ENCODE data around the gene RPS27.
A peak's percentile ranks its signal among the peaks of the same experiment; 100 is the strongest.
"Not testable (repeated sequence)": the region's sequence is repeated elsewhere in the genome, so short reads cannot be mapped to it uniquely, and the experiment has no call there.

RPS27 gene

DNA sequence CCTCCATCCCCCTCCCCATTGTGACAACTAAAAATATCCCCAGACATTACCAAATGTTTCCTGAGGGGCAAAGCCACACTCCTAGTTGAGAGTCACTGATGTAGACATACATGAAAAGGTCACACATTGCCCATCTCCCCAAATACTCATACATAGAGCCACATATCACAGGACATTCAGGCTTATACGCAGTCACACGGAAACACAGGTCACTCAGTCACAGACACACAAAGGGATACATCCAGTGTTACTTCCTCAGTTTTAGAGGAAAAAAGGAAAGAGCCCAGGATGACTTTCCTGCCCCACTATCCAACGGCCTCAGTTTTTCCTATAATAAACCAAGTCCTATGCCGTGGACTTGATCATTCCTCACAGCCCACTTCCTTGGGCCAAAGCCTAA is 29.1 kb upstream of the RPS27 start:
- no peak for DNase-seq (ENCODE audit: low read depth)

DNA sequence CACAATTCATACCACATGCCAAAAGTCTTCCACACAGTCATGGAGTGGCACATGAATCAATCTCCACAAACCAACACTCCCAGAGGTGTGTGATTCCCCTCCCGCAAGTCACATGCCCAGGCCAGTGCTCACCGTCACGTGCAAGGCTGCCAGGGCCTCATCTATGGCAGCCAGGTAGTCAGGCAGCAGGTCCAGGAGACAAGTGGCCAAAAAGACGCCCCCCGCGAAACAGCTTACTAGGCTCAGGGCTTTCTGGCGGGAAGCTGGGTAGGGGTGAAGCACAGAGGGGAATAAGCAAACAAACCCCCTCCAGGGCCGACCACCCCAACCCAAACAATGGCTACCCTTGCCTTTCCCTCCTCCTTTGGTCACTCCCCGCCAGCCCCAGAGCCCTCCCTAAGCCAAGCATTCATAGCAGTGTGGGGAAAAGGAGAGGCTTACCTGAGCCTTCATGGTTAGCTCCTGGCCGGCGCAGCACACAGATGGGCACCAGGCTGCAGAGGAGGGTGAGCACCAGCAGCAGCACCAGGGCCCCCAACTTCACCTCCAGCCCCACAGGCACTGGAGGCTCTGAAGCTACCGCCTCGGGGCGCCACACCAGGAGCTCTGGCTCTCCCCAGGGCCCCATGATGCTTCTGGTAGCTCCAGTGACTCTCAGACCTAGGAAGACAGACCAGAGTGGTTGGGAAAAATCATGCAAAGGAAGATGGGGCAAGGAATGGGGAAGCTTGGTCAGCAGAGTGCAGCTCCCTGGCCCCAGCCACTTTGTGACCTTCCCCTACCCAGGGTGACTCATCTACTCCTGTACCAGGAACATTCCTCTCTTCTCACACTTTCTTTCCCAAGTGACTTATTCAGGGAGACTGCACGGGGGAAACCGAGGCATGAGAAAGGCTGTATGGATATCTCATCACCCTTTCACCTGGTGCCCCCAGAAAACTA is 28.2 kb upstream of the RPS27 start:
- DNase-seq (ENCODE audit: low read depth), result no peak

DNA sequence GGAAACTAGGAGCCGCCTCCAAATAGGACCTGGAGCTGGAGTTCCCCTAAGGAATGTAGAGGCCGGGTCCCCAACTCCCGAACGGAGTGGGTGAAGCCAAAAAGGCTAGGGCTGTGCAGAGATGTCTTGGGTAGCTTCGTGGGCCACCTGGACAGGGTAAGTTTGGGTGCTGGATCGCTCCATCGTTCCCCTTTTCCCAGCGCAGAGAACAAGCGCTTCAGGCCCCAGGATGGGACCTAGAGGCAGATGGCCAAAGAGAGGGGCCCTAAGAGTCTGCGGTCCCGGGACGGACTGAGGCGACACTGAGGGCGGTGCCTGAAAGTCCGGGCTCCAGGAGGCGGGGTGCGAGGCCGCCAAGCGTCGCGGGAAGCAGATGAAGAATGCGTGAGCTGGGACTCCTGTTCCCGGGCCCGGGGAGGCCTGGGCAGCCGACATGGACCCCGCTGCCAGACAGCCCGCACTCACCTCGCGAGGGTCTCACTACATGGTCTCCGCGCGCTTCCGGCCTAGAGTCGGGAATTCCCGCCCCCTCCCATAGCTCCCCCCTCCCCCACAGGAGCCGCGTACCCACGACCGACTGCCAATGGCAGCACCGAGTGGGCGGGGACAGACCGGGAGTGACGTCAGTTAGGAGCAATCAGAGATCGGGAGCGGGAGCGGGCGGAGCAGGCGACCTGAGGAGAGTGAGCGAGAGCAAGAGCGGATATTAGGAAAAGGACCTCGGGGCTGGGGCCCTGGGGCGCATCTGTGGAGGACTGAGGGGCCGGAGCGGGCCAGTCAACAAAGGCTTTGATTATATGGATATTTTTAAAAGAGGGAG is 27.3 kb upstream of the RPS27 start, which contains the start of gene SLC39A1:
SLC39A1 (minus strand) TSS at position 508 of the 820 bp plus-strand sequence. CDS start 822 bp downstream, outside the sequence.
- DNase-seq (ENCODE audit: low read depth), result peak; percentile 68

DNA sequence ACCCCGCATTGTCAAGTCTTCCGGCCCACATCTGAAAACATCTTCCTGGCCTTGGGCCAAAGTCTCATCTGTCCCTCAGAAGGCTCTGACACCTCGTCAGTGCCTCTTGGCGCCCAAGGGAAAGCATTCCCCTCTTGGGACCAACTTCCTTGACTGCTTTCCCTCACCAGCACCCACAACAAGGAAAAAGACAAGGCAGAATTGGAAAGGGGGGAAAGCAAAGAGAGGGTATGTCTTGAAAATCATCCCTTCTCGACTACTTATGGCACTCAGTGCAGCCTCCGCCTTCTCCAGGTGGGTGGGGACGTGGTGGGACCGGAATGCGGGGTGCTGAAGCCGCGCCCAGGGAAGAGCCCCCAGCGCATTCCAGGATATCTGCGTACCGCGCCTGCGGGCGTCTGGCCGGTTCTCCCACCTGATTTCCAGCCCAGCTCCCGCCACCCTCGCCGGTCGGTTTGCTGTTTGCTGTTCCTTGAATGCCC is 26.7 kb upstream of the RPS27 start:
- no peak for DNase-seq (ENCODE audit: low read depth)

GRCh38 chr1:153967107-153967999 is 23.2 kb upstream of the RPS27 start, which contains the start of gene CREB3L4:
CREB3L4 (plus strand) TSS chr1:153967902; CDS start chr1:153968526, 624 bp downstream.
- peak; percentile 85 for DNase-seq (ENCODE audit: low read depth)

GRCh38 chr1:153968000-153968363 is 22.6 kb upstream of the RPS27 start:
- DNase-seq (ENCODE audit: low read depth), result no peak

DNA sequence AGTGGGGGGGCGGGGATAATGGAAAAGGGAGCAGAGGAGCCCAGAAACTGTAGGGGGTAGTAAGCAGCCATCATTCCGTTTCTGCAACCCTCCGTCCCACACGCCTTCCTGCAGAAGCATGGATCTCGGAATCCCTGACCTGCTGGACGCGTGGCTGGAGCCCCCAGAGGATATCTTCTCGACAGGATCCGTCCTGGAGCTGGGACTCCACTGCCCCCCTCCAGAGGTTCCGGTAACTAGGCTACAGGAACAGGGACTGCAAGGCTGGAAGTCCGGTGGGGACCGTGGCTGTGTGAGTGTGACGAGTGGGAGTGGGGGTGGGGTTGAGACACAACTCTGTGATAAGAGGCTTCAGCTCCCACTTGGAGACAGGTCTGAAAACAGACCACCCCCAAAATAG is 22.2 kb upstream of the RPS27 start:
- DNase-seq (ENCODE audit: low read depth), result no peak

- DNase-seq (ENCODE audit: low read depth), result no peak
These were observed 21.6 kb upstream of the RPS27 start for GRCh38 chr1:153968972-153969371.

DNA sequence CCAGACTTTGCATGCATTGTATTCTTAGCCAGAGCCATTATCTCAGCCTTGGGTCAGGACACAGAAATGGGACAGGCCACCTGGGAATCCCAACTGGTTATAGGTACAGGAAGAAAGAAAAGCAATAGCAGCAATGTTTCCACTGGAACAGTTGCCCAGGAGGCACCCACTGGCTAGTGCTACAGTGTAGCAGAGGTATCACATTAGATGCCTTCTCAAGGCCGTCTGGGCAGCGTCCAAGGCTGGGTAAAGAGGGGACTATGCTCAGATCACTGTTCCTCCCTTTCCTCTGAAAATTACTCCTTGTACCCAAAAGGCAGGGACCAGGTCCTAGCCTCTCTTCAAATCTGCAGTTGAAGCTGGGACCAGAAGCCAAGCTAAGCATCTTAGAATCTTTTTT is 20.2 kb upstream of the RPS27 start:
- DNase-seq (ENCODE audit: low read depth), result no peak

GRCh38 chr1:153973071-153973470 is 17.5 kb upstream of the RPS27 start:
- DNase-seq (ENCODE audit: low read depth), result no peak

- DNase-seq (ENCODE audit: low read depth), result no peak
These were observed 17.0 kb upstream of the RPS27 start for GRCh38 chr1:153973525-153973924.

- DNase-seq (ENCODE audit: low read depth), result no peak
These were observed 13.7 kb upstream of the RPS27 start for GRCh38 chr1:153976819-153977249.

DNA sequence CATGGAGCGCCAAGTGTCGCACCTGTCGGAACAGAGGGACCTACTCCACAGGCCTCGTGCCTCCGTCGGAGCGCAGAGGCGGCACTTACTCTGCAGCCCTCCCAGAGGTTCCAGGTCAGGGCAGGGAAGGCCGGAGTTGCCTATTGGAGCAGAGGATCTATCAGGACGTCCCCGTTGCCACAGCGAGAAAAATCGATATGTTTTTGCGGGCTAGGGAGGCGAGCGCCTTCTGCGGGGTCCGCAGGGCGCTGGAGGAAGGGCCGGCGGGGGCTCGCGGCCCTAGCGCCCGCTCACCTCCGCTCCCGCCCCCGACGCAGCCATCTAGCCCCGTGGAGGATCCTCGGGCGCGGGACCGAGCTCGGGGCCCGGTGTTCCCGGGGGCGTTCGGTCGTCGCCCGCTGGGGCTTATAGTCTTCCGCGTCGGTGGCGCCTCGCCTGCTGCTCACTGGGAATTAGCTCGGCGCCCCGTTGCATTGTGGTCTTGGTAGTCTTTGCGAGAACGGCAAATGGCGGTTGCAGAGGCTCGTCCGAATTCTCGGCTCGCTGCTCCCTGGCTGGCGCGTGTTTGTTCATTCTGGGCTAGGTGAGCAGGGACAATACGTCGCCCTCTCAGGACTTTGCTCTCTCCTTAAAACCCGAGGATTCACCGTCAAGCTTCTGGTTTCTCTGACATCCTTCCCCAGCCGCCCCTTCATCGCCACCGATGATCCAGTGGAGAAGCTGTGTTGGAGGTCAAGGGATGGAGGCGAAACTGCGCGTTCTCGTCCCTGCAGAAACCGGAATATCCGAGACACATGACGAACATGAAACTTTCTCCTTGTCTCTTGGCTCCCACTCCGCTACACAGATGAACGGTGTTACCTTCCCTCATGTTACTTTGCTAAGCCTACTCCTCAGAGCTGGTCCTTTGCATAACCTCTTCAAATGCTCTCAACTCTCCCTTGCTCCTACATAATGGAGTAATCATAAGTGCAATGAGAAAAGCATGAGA is 13.0 kb upstream of the RPS27 start, which contains the start of gene JTB:
JTB (minus strand) TSS at position 425 of the 991 bp plus-strand sequence; CDS start at position 3, 422 bp downstream.
- no peak for DNase-seq (ENCODE audit: low read depth)

- no peak for DNase-seq (ENCODE audit: low read depth)
These were observed 12.2 kb upstream of the RPS27 start for GRCh38 chr1:153978274-153978909.

GRCh38 chr1:153979091-153979490 is 11.5 kb upstream of the RPS27 start:
- not testable (repeated sequence) for DNase-seq (ENCODE audit: low read depth)

- not testable (repeated sequence) for DNase-seq (ENCODE audit: low read depth)
These were observed 8.8 kb upstream of the RPS27 start for GRCh38 chr1:153981735-153982134.

DNA sequence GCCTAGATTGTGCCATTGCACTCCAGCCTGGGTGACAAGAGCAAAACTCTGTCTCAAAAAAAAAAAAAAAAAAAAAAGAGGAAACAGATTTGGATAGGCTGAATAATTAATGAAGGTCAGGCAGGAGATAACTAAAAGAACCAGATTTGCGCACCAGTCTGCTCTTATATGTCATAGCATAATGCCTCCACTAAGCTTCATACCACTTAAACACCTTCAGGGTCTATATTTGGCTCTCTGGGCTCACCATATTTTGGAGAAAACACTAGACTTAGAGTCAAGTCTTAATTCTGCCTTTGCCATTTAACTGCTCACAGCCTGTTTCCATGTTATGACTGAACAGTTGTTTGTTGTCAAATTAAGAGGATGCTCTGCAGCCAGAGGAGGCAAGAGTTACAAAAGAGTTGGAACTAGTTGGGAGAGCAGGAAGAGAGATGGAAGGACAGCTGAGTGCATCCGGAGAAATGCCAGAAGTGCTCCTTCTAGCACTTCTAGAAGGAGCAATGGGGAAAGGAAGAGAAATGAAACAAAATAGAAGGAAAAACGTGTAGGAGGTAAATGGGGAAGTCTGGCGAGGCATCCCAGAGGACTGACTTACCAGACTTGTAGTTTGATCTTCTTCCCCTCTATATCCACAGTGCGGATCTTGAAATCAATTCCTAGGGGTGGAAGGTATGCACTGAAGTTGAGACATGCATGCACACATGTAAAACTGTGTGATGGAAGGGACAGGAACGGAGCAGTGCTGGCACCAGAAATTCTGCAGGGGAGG is 6.3 kb upstream of the RPS27 start:
- DNase-seq (ENCODE audit: low read depth), result no peak

DNA sequence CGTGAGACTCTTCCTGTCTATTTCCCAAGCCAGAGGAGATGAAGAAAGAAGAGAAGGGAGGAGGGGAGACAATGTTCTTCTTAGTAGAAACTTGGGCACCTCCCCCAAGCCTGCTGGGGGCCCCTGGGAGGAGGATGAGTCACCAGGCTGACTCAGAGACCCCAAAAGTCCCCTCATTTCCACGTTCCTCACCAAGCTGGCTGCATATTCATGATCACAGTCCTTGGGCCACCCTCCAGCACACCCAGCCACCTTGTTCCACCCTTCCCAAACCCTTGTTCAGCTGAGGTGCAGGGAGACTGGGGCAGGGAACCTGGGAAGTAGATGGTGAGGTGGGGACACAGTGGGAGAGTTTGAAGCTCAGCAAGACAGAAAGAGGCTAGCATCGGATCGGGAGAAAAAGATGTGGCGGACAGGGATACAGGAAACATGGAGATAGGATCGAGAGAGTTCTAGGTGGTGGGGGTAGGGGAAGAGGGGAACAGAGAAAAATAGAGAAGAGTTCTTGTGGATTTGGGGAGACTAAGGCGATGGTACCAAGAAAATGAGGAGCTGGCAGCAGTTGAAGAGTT is 5.1 kb upstream of the RPS27 start:
- DNase-seq (ENCODE audit: low read depth), result no peak
